GM21528 (cell line): Measurements from ENCODE around the gene MED12L.
A peak's percentile ranks its signal among the peaks of the same experiment; 100 is the strongest.

Experiments used
- ATAC-seq: cut with Tn5 transposase; IDR thresholded peaks from one replicate; pipeline ENCODE4 v1.9.1; 2021; ENCODE audit warnings: mild to moderate bottlenecking, moderate library complexity; ENCODE audit not compliant: unreplicated experiment, low FRiP score

MED12L gene

GRCh38 chr3:151281671-151282324 lies 196.3 kb downstream of the MED12L start:
- no peak for ATAC-seq

GRCh38 chr3:151282921-151283320 lies 197.5 kb downstream of the MED12L start:
- ATAC-seq, result peak; percentile 52

- ATAC-seq, result no peak
These were observed 197.9 kb downstream of the MED12L start for GRCh38 chr3:151283387-151283786.

GRCh38 chr3:151283907-151284461 lies 198.5 kb downstream of the MED12L start:
- ATAC-seq, result no peak

- no peak for ATAC-seq
These were observed 200.5 kb downstream of the MED12L start for GRCh38 chr3:151285940-151286339.

- ATAC-seq, result no peak
These were observed 204.0 kb downstream of the MED12L start for GRCh38 chr3:151289445-151289844.

- no peak for ATAC-seq
These were observed 205.2 kb downstream of the MED12L start for GRCh38 chr3:151290673-151291072.

- no peak for ATAC-seq
These were observed 207.7 kb downstream of the MED12L start for GRCh38 chr3:151293127-151293526.

GRCh38 chr3:151296226-151296625 lies 210.8 kb downstream of the MED12L start:
- no peak for ATAC-seq

- ATAC-seq, result no peak
These were observed 212.0 kb downstream of the MED12L start for GRCh38 chr3:151297429-151297828.

GRCh38 chr3:151299006-151299405 lies 213.5 kb downstream of the MED12L start:
- ATAC-seq, result no peak

- no peak for ATAC-seq
These were observed 215.1 kb downstream of the MED12L start for GRCh38 chr3:151300539-151300938.

- no peak for ATAC-seq
These were observed 216.3 kb downstream of the MED12L start for GRCh38 chr3:151301787-151302186.

- no peak for ATAC-seq
These were observed 218.3 kb downstream of the MED12L start for GRCh38 chr3:151303751-151304150.

GRCh38 chr3:151305060-151305774 lies 219.8 kb downstream of the MED12L start:
- ATAC-seq, result no peak

GRCh38 chr3:151305775-151306151 lies 220.3 kb downstream of the MED12L start:
- no peak for ATAC-seq

- ATAC-seq, result no peak
These were observed 220.8 kb downstream of the MED12L start for GRCh38 chr3:151306168-151306810.

GRCh38 chr3:151307131-151307530 lies 221.7 kb downstream of the MED12L start:
- ATAC-seq, result no peak

- ATAC-seq, result no peak
These were observed 222.4 kb downstream of the MED12L start for GRCh38 chr3:151307583-151308488.

GRCh38 chr3:151309566-151309965 lies 224.1 kb downstream of the MED12L start:
- ATAC-seq, result no peak
